GM12878 (cell line): Measurements from ENCODE around the gene CLEC2L. TPM values are rescaled to one million over a fixed set of nuclear protein-coding genes. Genes with fewer than 3 reads are reported as not detected.

Experiments
- CEBPB ChIP-seq, 2 experiments: fragments of 150-350 bp in 1 of 2; IDR thresholded peaks; 2 replicates each; pipeline ENCODE4 v1.6.1; 2012 to 2014; ENCODE audit warnings: low read depth in 2 of 2, low read length in 2 of 2, borderline replicate concordance in 1 of 2, inconsistent platforms in 1 of 2
- CTCF ChIP-seq, 3 experiments: IDR thresholded peaks in 2 of 3; conservative IDR thresholded peaks in 1 of 3; 2 replicates each; pipeline ENCODE4 v1.5.1; 2011; ENCODE audit warnings: low read depth in 3 of 3, low read length in 3 of 3, mild to moderate bottlenecking in 3 of 3, control low read depth in 2 of 3, moderate library complexity in 2 of 3, inconsistent platforms in 1 of 3, mixed read lengths in 1 of 3; ENCODE audit not compliant: control insufficient read depth in 2 of 3, insufficient read depth in 1 of 3; ENCODE audit errors: extremely low read depth in 1 of 3
- E2F4 ChIP-seq: IDR thresholded peaks from 2 replicates; pipeline ENCODE4 v1.6.1; 2012; ENCODE audit warnings: low read depth, low read length, improper control_type of control experiment
- E4F1 ChIP-seq: fragments of 450-650 bp; IDR thresholded peaks from 2 replicates; pipeline ENCODE4 v1.6.1; 2018; ENCODE audit warnings: borderline replicate concordance, mild to moderate bottlenecking; ENCODE audit not compliant: partially characterized antibody
- KAT2A ChIP-seq: conservative IDR thresholded peaks from 2 replicates; pipeline ENCODE4 v1.6.1; 2011; ENCODE audit warnings: low read depth, low read length; ENCODE audit not compliant: control insufficient read depth
- NR2C2 ChIP-seq: IDR thresholded peaks from 2 replicates; pipeline ENCODE4 v1.6.1; 2011; ENCODE audit warnings: borderline replicate concordance, low read depth; ENCODE audit not compliant: control insufficient read depth, insufficient read length
- RCOR1 ChIP-seq: conservative IDR thresholded peaks from 2 replicates; pipeline ENCODE4 v1.6.1; 2012; ENCODE audit warnings: low read depth, low read length, improper control_type of control experiment
- ZBTB4 ChIP-seq: fragments of 450-650 bp; formaldehyde crosslinking; IDR thresholded peaks from 2 replicates; pipeline ENCODE4 v1.4.0; 2022; ENCODE audit warnings: mild to moderate bottlenecking, moderate library complexity
- ZNF687 ChIP-seq: fragments of 450-650 bp; IDR thresholded peaks from 2 replicates; pipeline ENCODE4 v1.6.1; 2017; ENCODE audit warnings: mild to moderate bottlenecking, moderate library complexity
- polyA plus RNA-seq, 11 experiments: library from polyadenylated mRNA; depleted of rRNA in 4 of 11; unstranded in 6 of 11; stranded (reverse) in 5 of 11; fragments of >200 nt; fragmentation: Nextera tagmentation in 4 of 11; fragmentation: Illumina TruSeq in 1 of 11; extraction: Ambion mirVana in 4 of 11; extraction: Trizol in 1 of 11; gene quantifications; 1 replicate in 1 of 11; 2 replicates in 10 of 11; pipeline versions ENCODE4 v1.2.1 to v1.2.3, GENCODE V29; 2011 to 2016; ENCODE audit warnings: inconsistent platforms in 2 of 11, missing spikeins in 2 of 11, low read depth in 1 of 11
- total RNA-seq, 4 experiments: library from RNA; depleted of rRNA in 3 of 4; stranded (reverse); fragments of >200 nt in 3 of 4; fragmentation: Illumina TruSeq in 1 of 4; extraction: Trizol in 1 of 4; gene quantifications; 2 replicates each; pipeline versions ENCODE4 v1.2.1 to v1.2.3, GENCODE V29; 2013 to 2021

CLEC2L gene
- total and polyA plus RNA-seq, 10 of the 15 experiments (the other 5 are each of a cell fraction or from before 2014, with no cell fraction given) = not detected

- TF ChIP-seq ZNF687 (no peak), E2F4 (no peak), RCOR1 (no peak), E4F1 (no peak), CEBPB (IDR thresholded peaks at IDR 0.05; ENCODE audit: borderline replicate concordance in 1 of 2, low read depth in 2 of 2, low read length in 2 of 2) (no peak), ZBTB4 (CRISPR knock-in tag) (no peak), KAT2A (no peak), CTCF (IDR thresholded peaks at IDR 0.05 in 2 of 3, conservative IDR thresholded peaks at IDR 0.05 in 1 of 3; ENCODE audit: control insufficient read depth in 2 of 3, extremely low read depth in 1 of 3, insufficient read depth in 1 of 3, low read depth in 3 of 3, low read length in 3 of 3) (no peak), NR2C2 (no peak)
- TF ChIP-seq, all 136 proteins: peak for 0
Observed at GRCh38 chr7:139495580-139496125, 27.8 kb upstream of the CLEC2L start (continued).
